Fibroblast of skin of right quadriceps (primary cell): ENCODE measurements around the gene ZNF320.
"Not testable (repeated sequence)": the region's sequence is repeated elsewhere in the genome, so short reads cannot be mapped to it uniquely, and the experiment has no call there.

ENCODE experiments used
- DNase-seq: peaks from one replicate; pipeline ENCODE4 v3.0.0-alpha.2; 2013

ZNF320 gene

DNA sequence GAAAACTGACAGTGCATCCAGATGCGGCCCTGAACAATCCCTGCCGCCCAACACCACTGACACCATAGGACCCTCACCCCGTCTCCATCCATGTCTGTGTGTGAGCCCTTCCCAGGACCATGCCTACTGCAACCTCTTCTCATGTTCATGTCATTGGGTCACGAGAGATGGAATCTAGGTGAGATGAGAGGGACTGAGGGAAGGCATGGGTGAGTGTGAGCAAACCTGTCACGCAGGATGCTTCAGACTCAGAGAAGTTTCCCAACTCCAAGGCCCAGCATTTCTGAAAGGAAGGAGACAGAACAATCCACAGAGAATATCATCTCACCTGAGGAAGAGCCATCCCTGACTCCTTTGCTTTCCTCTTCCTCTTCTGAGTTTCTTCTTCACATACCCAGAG, 20.1 kb upstream of the ZNF320 start:
- no peak for DNase-seq

DNA sequence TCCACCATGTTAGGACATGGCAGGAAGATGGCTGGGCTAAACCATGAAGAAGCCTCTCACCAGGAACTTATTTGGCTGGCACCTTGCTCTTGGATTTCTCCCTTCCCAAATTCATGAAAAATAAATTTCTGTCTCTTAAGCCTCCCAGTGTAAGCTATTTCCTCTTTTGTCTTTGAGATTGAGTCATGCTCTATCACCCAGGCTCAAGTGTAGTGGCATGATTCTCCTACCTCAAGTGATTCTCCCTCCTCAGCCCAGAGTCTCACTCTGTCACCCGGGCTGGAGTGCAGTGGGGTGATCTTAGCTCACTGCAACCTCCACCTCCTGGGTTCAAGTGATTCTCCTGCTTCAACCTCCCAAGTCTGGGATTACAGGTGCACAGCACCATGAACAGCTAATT, 13.2 kb upstream of the ZNF320 start:
- DNase-seq: no peak

DNA sequence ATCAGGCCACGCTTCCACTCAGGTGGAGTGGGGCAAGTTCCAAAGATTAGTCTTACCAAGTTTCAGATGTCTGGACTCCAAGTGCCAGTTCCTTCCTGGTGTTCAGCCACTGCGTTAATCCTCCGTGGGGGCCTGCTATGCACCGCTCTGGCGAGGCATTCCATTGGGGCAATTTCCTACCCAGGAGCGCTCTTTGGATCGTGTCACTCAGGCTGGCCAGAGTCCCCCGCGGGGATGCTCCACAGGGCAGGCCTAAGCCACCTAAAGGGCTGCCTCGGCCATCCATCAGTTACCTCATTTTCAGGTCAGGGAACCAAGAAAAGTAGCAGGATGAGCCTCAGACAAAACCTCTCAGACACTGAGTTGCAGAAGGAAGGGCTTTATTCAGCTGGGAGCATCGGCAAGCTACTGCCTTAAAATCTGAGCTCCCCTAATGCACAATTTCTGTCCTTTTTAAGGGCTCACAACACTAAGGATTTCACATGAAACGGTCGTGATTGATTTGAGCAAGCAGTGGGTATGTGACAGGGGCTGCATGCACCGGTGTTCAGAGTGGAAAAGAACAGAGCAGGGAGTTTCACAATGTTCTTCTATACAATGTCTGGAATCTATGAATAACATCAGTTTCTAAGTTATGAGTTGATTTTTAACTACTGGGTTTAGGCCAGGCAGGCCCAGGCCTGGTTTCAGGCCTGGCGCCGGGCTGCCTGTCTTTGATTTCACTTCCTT, 6.8 kb upstream of the ZNF320 start:
- DNase-seq: not testable (repeated sequence)

DNA sequence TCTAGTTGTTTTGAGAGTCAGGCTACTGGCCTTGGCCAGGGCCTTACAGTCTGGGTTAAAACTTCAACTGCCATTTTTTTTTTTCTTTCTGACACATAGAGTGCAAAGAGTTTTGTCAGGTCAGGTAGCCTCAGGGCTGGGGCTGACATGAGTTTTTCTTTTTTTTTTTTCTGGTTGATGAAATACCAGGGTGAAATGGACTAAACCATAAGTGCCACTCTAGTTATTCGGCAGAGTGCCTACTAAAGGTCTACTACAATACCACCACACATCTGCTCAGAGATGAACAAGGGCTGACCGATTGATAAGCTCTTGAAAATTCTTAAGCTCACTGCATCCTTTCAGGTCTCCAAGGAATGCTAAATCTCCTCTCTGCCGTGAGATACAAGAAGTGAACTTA, 4.4 kb upstream of the ZNF320 start:
- DNase-seq: no peak

DNA sequence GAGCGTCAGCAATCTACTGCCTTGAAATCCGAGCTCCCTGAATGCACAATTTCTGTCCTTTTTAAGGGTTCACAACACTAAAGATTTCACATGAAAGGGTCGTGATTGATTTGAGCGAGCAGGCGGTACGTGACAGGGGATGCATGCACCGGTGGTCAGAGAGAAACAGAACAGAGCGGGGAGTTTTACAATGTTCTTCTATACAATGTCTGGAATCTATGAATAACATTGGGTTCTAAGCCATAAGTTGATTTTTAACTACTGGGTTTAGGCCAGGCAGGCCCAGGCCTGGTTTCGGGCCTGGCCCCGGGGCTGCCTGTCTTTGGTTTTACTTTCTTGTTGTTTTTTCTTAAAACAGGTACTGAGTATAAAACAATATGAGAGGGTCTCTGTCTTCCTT, 1.2 kb upstream of the ZNF320 start:
- not testable (repeated sequence) for DNase-seq

DNA sequence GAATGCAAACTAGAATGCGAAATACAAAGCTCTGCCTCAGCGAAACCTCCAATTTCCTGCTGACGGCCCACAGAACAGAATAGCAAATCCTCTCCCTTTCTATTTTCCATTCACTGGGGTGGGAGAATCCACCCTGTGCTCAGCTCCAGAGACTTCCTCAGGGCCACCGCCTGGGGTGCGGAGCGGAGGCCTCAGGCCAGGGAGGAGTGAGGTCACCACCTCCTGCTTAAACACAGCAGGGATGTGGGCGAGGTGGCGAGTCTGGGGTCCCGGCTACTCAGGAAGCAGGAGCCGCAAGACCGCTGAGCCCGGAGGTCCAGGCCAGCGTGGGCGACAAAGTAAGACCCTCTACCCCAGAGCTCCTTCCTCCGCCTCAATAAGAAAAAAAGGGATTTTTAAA, 666 bp upstream of the ZNF320 start:
- no peak for DNase-seq

DNA sequence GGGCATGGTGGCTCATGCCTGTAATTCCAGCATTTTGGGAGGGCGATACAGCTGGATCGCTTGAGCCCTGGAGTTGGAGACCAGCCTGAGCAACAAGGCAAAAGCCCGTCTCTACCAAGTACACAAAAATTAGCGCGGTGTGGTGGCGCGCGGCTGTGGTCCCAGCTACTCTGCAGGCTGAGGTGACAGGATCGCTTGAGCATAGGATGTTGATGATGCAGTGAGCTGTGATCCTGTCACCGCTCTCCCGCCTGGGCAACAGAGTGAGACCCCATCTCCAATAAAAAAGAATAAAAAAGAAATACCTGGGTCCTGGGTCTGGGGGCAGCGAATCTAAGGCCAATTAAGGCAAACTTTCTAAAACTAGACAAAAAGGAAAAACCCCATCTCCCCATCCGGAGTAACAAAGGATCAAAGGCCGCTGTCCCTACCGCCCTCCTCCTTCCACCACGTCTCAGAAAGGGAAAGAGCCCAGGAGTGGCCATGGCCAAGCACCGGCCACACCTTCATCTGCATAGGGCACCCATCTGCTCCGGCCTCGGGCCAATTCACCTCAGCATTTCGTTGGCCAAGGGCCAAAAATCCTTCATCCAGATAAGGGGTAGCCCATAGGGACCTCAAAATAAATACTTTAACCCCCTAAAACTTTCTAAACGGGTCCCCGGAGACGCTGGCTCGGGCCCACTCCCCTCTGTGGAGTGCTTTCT, 851 bp downstream of the ZNF320 start:
- DNase-seq: peak; percentile 6

DNA sequence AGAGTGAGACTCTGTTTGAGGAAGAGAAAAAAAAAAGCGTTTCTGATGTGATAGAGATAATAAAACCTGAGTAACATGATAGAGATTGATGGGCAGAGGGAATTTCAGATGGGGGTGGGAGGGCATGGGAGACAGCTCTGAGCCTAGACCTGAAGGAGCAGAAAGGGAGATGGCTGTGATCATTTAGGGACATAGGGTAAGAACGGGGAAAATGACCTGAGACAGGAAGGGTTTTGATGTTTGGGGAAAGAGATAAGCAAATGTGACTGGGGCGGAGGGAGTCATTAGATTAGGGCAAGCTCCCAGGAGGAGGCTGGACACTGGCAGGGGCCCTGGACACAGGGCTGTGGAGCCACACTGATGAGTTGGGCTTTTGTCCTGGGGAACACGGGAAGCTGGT, 6.1 kb downstream of the ZNF320 start:
- DNase-seq: no peak

DNA sequence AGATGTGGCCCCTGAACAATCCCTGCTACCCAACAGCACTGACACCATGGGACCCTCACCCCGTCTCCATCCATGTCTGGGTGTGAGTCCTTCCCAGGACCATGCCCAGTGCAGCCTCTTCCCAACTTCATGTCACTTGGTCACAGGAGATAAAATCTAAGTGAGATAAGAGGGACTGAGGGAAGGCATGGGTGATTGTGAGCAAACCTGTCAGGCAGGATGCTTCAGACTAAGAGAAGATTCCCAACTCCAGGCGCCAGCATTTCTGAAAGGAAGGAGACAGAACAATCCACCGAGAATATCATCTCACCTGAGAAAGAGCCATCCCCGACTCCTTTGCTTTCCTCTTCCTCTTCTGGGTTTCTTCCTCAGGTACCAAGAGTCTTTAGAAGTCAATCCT, 7.5 kb downstream of the ZNF320 start:
- DNase-seq: no peak

DNA sequence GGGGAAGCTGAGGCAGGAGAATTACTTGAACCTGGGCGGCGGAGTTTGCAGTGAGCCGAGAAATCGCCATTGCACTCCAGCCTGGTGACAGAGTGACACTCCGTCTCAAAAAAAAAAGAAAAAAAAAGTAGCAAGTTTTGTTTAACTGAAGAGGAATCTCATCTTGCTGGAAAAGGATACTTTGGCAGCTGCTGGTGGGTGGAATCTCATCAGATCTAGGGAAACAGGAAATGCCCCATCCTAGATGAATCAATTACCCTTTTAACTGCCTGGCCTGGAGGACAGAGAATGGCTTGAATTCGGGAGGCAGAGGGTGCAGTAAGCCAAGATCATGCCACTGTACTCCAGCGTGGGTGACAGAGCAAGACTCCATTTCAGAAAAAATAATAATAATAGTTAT, 8.4 kb downstream of the ZNF320 start:
- DNase-seq: no peak

DNA sequence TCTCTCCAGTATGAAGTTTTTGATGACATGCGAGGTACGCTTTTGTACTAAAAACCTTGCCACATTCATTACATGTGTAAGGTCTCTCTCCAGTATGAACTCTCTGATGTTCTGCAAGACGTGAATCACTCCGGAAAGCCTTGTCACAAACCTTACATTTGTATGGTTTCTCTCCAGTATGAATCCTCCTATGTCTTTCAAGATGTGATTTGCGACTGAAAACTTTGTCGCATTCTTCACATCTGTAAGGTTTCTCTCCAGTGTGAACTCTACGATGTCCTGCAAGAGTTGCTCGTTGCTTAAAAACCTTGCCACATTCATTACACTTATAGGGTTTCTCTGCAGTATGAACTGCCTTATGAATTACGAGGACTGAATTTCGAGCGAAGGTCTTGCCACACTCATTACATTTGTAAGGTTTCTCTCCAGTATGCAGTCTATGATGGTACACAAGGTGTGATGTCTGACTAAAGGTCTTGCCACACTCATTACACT, 16.5 kb downstream of the ZNF320 start:
- no peak for DNase-seq

DNA sequence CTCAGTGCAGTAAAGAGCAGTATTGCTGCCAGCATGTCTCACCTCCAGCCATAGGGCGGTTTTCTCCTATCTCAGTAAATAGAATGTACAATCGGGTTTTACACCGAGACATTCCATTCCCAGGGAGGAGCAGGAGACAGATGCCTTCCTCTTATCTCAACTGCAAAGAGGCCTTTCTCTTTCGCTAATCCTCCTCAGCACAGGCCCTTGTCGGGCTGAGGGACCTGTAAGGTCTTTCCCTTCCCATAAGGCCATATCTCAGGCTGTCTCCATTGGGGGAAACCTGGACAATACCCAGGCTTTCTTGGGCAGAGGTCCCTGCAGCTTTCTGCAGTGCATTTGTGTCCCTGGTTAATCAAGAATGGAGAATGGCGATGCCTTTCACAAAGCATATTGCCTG, 24.4 kb downstream of the ZNF320 start:
- DNase-seq: not testable (repeated sequence)

DNA sequence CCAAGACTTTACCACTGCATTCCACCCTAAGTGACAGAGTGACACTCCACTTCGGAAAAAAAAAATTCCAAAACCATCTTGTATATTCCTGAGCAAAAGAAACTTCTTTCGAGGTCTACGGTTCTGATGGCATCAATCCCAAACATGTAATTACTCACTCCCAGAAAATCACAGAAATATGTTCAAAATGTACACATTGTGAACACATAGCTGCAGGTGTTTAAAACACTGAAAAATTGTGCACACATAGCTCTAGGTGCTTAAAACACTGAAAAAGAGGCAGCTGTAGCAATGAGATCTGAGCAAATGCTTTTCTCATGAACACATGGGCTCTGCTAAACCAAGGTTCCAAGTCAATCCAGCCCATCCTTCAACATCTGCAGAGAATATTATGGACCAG, 26.0 kb downstream of the ZNF320 start:
- no peak for DNase-seq

DNA sequence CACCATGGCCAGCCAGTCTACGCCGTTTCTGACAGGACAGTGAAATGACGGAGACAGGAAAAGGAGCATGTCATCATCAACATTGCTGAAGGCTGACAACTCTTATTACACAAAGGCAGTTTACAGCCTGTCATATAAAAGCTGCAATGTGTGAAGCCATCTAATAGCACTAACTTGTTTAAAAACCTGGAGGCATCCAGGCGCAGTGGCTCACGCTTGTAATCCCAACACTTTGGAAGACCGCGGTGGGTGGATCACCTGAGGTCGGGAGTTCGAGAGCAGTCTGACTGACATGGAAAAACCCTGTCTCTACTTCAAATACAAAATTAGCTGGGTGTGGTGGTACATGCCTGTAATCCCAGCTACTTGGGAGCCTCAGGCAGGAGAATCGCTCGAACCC, 29.4 kb downstream of the ZNF320 start:
- not testable (repeated sequence) for DNase-seq

DNA sequence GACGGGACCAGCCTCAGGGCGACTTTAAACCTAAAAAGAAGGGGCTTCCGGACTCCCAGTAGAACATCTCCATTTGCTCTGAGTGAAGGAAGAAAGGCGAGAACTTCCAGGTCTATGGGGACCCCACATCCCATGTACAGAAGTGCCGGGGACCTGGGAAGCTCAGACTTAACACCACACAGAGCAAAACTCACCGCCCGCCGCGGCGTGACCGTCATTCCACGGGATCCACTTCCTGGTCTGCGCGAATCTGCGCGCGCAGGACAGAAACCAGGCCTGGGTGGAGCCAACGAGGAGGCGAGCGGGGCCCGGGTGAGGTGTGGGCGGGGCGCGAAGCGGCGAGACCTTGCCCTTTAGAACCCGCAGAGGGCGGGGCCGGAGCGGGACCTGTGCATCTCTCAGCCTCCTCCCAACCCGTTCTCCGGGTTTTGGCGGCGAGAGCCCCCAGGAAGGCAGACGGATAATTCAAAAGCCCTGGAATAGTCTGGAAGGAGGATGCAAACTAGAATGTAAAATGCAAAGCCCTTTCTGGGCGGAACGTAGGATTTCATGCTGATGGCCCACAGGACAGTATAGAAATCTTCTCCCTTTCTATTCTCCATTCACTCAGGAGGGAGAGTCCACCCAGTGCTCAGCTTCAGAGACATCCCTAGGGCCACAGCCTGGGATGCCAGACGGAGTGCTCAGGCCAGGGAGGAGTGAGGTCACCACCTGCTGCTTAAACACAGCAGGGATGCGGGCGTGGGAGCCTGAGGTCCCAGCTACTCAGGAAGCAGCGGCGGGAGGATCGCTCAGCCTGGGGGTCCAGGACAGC, 39.9 kb downstream of the ZNF320 start, which contains the start of gene ZNF468:
Gene ZNF468 (minus strand): TSS at position 242 of the 814 bp plus-strand sequence. CDS start 3,347 bp downstream, outside the sequence.
- peak; percentile 50 for DNase-seq

DNA sequence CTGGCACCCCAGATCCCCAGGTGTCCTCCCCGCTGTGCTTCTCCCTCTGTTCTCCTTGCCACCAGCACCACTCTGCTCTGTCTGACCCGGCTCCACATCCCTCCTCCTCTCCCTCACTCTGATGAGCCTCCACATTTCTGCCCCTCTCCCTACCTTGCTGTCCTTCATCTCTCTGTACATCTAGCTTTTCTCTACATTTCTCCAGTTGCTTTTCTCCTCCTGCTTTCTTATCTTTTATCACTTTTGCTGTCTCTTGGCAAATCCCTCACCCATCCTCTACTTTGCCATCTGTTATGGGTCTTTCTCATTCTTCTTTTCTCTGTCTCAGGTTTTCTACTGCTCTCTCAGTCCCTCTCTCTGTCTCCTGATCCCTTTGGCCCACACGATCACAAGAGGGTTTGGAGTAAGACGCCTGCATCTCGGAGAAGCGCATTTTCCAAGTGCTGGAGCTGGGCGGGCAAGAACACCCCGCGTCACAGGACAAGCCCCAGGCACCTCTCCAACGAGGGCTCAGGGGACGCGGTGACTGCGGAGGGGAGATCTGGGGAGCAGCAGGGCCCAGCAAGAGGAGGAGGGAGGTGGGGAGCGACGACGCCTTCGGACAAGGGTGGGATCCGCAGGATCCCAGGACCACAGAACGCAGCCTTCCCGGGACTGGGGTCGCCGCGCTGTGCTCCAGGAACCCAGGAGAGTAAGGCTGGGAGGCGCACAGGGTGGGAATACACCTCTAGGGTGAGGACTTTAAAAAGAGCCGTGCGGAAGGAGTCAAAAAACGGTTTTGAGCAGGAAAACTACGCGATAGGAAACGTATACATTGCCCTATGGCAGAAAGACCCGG, 40.7 kb downstream of the ZNF320 start:
- DNase-seq: peak; percentile 2
